ENCODE data around the gene AGRN. TPM values are rescaled to one million over a fixed set of nuclear protein-coding genes. Genes with fewer than 3 reads are reported as not detected.
A peak's percentile ranks its signal among the peaks of the same experiment; 100 is the strongest.

The AGRN gene
- total RNA-seq, 1 experiment from 2014 or later: 446 TPM

- H3K4me1 Mint-ChIP-seq (ENCODE audit: low read depth, unreplicated experiment): peaks cover 22% of the 10 kb centered on the region
- no TSS peak for BruUV-seq (replicated peaks)
- no peaks in the 10 kb centered on the region for H3K27me3 Mint-ChIP-seq (ENCODE audit: unreplicated experiment)
- DNase-seq: no peak
- no peak overlapping the region for H3K27ac Mint-ChIP-seq (ENCODE audit: unreplicated experiment)
- no peak overlapping the region for H3K4me3 Mint-ChIP-seq (ENCODE audit: low read depth, unreplicated experiment)
- intact Hi-C loops (cut with micrococcal nuclease; ENCODE audit: unreplicated experiment): no loop called here
- TF ChIP-seq CTCF (IDR thresholded peaks at IDR 0.05; ENCODE audit: unreplicated experiment): no peak
- CTCF ChIA-PET: no interaction called here
- no peaks in the 10 kb centered on the region for H3K9me3 Mint-ChIP-seq (ENCODE audit: low read depth, unreplicated experiment)
- peaks cover 49% of the 10 kb centered on the region for H3K36me3 Mint-ChIP-seq (ENCODE audit: insufficient read depth, unreplicated experiment)
Observed at GRCh38 chr1:1003618-1004419, 16.1 kb upstream of the AGRN start.

GRCh38 chr1:1004420-1004779 is 15.5 kb upstream of the AGRN start:
- no peak for DNase-seq
- BruUV-seq (replicated peaks): no TSS peak
- no peak overlapping the region for H3K4me3 Mint-ChIP-seq (ENCODE audit: low read depth, unreplicated experiment)
- H3K4me1 Mint-ChIP-seq (ENCODE audit: low read depth, unreplicated experiment): peaks cover 22% of the 10 kb centered on the region
- no peaks in the 10 kb centered on the region for H3K9me3 Mint-ChIP-seq (ENCODE audit: low read depth, unreplicated experiment)
- intact Hi-C loops (cut with micrococcal nuclease; ENCODE audit: unreplicated experiment): no loop called here
- TF ChIP-seq CTCF (IDR thresholded peaks at IDR 0.05; ENCODE audit: unreplicated experiment): no peak
- H3K27me3 Mint-ChIP-seq (ENCODE audit: unreplicated experiment): no peaks in the 10 kb centered on the region
- H3K27ac Mint-ChIP-seq (ENCODE audit: unreplicated experiment): peak overlapping the region; percentile 28
- peaks cover 45% of the 10 kb centered on the region for H3K36me3 Mint-ChIP-seq (ENCODE audit: insufficient read depth, unreplicated experiment)
- CTCF ChIA-PET: no interaction called here

- intact Hi-C loops (cut with micrococcal nuclease; ENCODE audit: unreplicated experiment): no loop called here
- H3K27ac Mint-ChIP-seq (ENCODE audit: unreplicated experiment): peak overlapping the region; percentile 28
- no peaks in the 10 kb centered on the region for H3K9me3 Mint-ChIP-seq (ENCODE audit: low read depth, unreplicated experiment)
- peak; percentile 34 for DNase-seq
- no peaks in the 10 kb centered on the region for H3K27me3 Mint-ChIP-seq (ENCODE audit: unreplicated experiment)
- CTCF ChIA-PET: interaction anchor here (0.5 kb wide), 1 partner anchor 69 kb away, joined by 4 read pairs; the partner anchor contains the start of gene RNF223
- no peak overlapping the region for H3K4me3 Mint-ChIP-seq (ENCODE audit: low read depth, unreplicated experiment)
- H3K36me3 Mint-ChIP-seq (ENCODE audit: insufficient read depth, unreplicated experiment): peaks cover 40% of the 10 kb centered on the region
- TF ChIP-seq CTCF (IDR thresholded peaks at IDR 0.05; ENCODE audit: unreplicated experiment): no peak
- BruUV-seq (replicated peaks): no TSS peak
- peaks cover 22% of the 10 kb centered on the region for H3K4me1 Mint-ChIP-seq (ENCODE audit: low read depth, unreplicated experiment)
Observed at GRCh38 chr1:1004780-1005697, 14.9 kb upstream of the AGRN start.

- Mint-ChIP-seq H3K36me3 (ENCODE audit: insufficient read depth, unreplicated experiment) (peaks cover 32% of the 10 kb centered on the region), H3K27ac (ENCODE audit: unreplicated experiment) (peak overlapping the region; percentile 44), H3K4me3 (ENCODE audit: low read depth, unreplicated experiment) (peak overlapping the region; percentile 49), H3K9me3 (ENCODE audit: low read depth, unreplicated experiment) (no peaks in the 10 kb centered on the region), H3K27me3 (ENCODE audit: unreplicated experiment) (no peaks in the 10 kb centered on the region), H3K4me1 (ENCODE audit: low read depth, unreplicated experiment) (peaks cover 22% of the 10 kb centered on the region)
- no peak for DNase-seq
- no peak for TF ChIP-seq CTCF (IDR thresholded peaks at IDR 0.05; ENCODE audit: unreplicated experiment)
- intact Hi-C loops (cut with micrococcal nuclease; ENCODE audit: unreplicated experiment): no loop called here
- CTCF ChIA-PET: interaction anchor here (0.9 kb wide), 1 partner anchor 59 kb away, joined by 3 read pairs; no protein-coding TSS in a partner anchor
- no TSS peak for BruUV-seq (replicated peaks)
Observed at GRCh38 chr1:1005774-1006304, 14.1 kb upstream of the AGRN start.
